SK-N-SH (cell line): ENCODE measurements around the gene MAP4K4. TPM values are rescaled to one million over a fixed set of nuclear protein-coding genes. Genes with fewer than 3 reads are reported as not detected.

Source experiments
- CTCF ChIA-PET: fragments of 300-600, 350-600 bp; formaldehyde crosslinking; extraction: SDS; loops from one replicate; lab custom pipeline; 2021; lab: Yijun Ruan, JAX
- POLR2A ChIA-PET: fragments of 350-600 bp; sonication (Branson Sonifier 250); formaldehyde crosslinking; extraction: SDS; loops from one replicate; lab custom pipeline; 2020; ENCODE audit warnings: antibody characterized with exemption, inconsistent platforms; lab: Yijun Ruan, JAX
- DNase-seq: peaks from one replicate; pipeline ENCODE4 v3.0.0; 2012
- H2AFZ ChIP-seq: fragments of 200-600 bp; sonication (generic); 2 replicates; pipeline ENCODE4 v1.8.1; 2016; ENCODE audit warnings: antibody characterized with exemption, mild to moderate bottlenecking, low read depth
- H3F3A ChIP-seq: fragments of 200-600 bp; sonication (generic); replicated peaks from 2 replicates; pipeline ENCODE3; 2016; ENCODE audit warnings: antibody characterized with exemption, mild to moderate bottlenecking; ENCODE audit not compliant: insufficient read depth
- H3K27ac ChIP-seq, 2 experiments: fragments of 200-500 bp in 1 of 2; fragments of 200-600 bp in 1 of 2; sonication (Bioruptor generic) in 1 of 2; sonication (generic), shearing (Covaris generic) in 1 of 2; 2 replicates each; pipeline versions ENCODE4 v1.5.1 to v1.6.1; 2014 to 2016; ENCODE audit warnings: low read depth in 2 of 2, inconsistent platforms in 1 of 2, low read length in 1 of 2, mild to moderate bottlenecking in 1 of 2, mixed read lengths in 1 of 2
- H3K27me3 ChIP-seq: fragments of 200-600 bp; sonication (generic), shearing (Covaris generic); 2 replicates; pipeline ENCODE4 v1.6.1; 2016; ENCODE audit warnings: mixed run types; ENCODE audit not compliant: insufficient read depth
- H3K36me3 ChIP-seq, 2 experiments: fragments of 200-500 bp in 1 of 2; fragments of 200-600 bp in 1 of 2; sonication (Bioruptor generic) in 1 of 2; sonication (generic) in 1 of 2; replicated peaks in 1 of 2; 2 replicates each; pipeline versions ENCODE3 to v1.5.1; 2014 to 2016; ENCODE audit warnings: low read length in 1 of 2, mild to moderate bottlenecking in 1 of 2; ENCODE audit not compliant: insufficient read depth in 2 of 2, control insufficient read depth in 1 of 2
- H3K4me1 ChIP-seq, 2 experiments: fragments of 200-500 bp in 1 of 2; fragments of 200-600 bp in 1 of 2; sonication (Bioruptor generic) in 1 of 2; sonication (generic), shearing (Covaris generic) in 1 of 2; 2 replicates each; pipeline versions ENCODE4 v1.5.1 to v1.6.1; 2014 to 2016; ENCODE audit warnings: low read depth in 1 of 2, low read length in 1 of 2, mixed run types in 1 of 2; ENCODE audit not compliant: insufficient read depth in 2 of 2, control insufficient read depth in 1 of 2
- H3K4me2 ChIP-seq: fragments of 200-600 bp; sonication (generic), shearing (Covaris generic); 2 replicates; pipeline ENCODE4 v1.6.1; 2017; ENCODE audit warnings: mixed run types
- H3K4me3 ChIP-seq, 2 experiments: fragments of 200-500 bp in 1 of 2; fragments of 200-600 bp in 1 of 2; sonication (Bioruptor generic) in 1 of 2; sonication (generic), shearing (Covaris generic) in 1 of 2; 2 replicates each; pipeline versions ENCODE4 v1.5.1 to v1.8.1; 2014 to 2016; ENCODE audit warnings: low read depth in 2 of 2, inconsistent platforms in 1 of 2, low read length in 1 of 2, mild to moderate bottlenecking in 1 of 2, mixed read lengths in 1 of 2, moderate library complexity in 1 of 2
- H3K79me2 ChIP-seq: fragments of 200-600 bp; sonication (generic); 2 replicates; pipeline ENCODE4 v1.8.1; 2017; ENCODE audit warnings: mild to moderate bottlenecking; ENCODE audit not compliant: insufficient read depth
- H3K9ac ChIP-seq: fragments of 200-600 bp; sonication (generic); 2 replicates; pipeline ENCODE4 v1.6.1; 2017; ENCODE audit warnings: mixed run types
- H3K9me2 ChIP-seq: fragments of 200-600 bp; sonication (generic); 2 replicates; pipeline ENCODE4 v1.6.1; 2017; ENCODE audit warnings: mixed run types
- H3K9me3 ChIP-seq: fragments of 200-600 bp; sonication (generic); 2 replicates; pipeline ENCODE4 v1.6.1; 2017; ENCODE audit warnings: mixed run types, mild to moderate bottlenecking, moderate library complexity
- H4K20me1 ChIP-seq: fragments of 200-600 bp; sonication (generic); 2 replicates; pipeline ENCODE4 v1.6.1; 2017; ENCODE audit warnings: mild to moderate bottlenecking, mixed run types; ENCODE audit not compliant: insufficient read depth
- CHD2 ChIP-seq: fragments of 150-350 bp; IDR thresholded peaks from 2 replicates; pipeline ENCODE4 v1.6.1; 2018; ENCODE audit warnings: low read length; ENCODE audit not compliant: partially characterized antibody
- ELF1 ChIP-seq: IDR thresholded peaks from 2 replicates; pipeline ENCODE4 v1.4.0; 2012
- EP300 ChIP-seq, 2 experiments: IDR thresholded peaks; 2 replicates each; pipeline versions ENCODE4 v1.4.0 to v1.6.1; 2012; ENCODE audit warnings: borderline replicate concordance in 1 of 2, low read depth in 1 of 2, low read length in 1 of 2
- EZH2phosphoT487 ChIP-seq: fragments of 200-600 bp; sonication (generic); IDR thresholded peaks from 2 replicates; pipeline ENCODE4 v1.6.1; 2017; ENCODE audit warnings: low read depth, mixed run types, mild to moderate bottlenecking, antibody characterized with exemption, moderate library complexity, borderline replicate concordance
- FOSL2 ChIP-seq: IDR thresholded peaks from 2 replicates; pipeline ENCODE4 v1.4.0; 2012; ENCODE audit warnings: low read depth, mild to moderate bottlenecking, moderate library complexity, borderline replicate concordance
- FOXM1 ChIP-seq: IDR thresholded peaks from 2 replicates; pipeline ENCODE4 v1.4.0; 2012; ENCODE audit warnings: low read depth, mild to moderate bottlenecking
- GATA2 ChIP-seq: sonication (generic); formaldehyde crosslinking; IDR thresholded peaks from 2 replicates; pipeline ENCODE4 v1.5.0; 2020; ENCODE audit warnings: mild to moderate bottlenecking, missing genetic modification reagents
- MEF2A ChIP-seq: IDR thresholded peaks from 2 replicates; pipeline ENCODE4 v1.4.0; 2012; ENCODE audit warnings: low read depth, borderline replicate concordance
- NFIC ChIP-seq: IDR thresholded peaks from 2 replicates; pipeline ENCODE4 v1.4.0; 2012; ENCODE audit warnings: borderline replicate concordance
- NRF1 ChIP-seq: IDR thresholded peaks from 2 replicates; pipeline ENCODE4 v1.6.1; 2012; ENCODE audit warnings: low read depth, mild to moderate bottlenecking, low read length
- POLR2AphosphoS5 ChIP-seq: IDR thresholded peaks from 2 replicates; pipeline ENCODE4 v1.6.1; 2012; ENCODE audit warnings: low read depth, low read length
- RAD21 ChIP-seq: IDR thresholded peaks from 2 replicates; pipeline ENCODE4 v1.6.1; 2012; ENCODE audit warnings: mild to moderate bottlenecking, low read length
- RFX5 ChIP-seq: IDR thresholded peaks from 2 replicates; pipeline ENCODE4 v1.6.1; 2012; ENCODE audit warnings: mild to moderate bottlenecking, improper control_type of control experiment, low read length
- SMC3 ChIP-seq: IDR thresholded peaks from 2 replicates; pipeline ENCODE4 v1.6.1; 2012; ENCODE audit warnings: low read depth, low read length, improper control_type of control experiment
- TAF1 ChIP-seq: IDR thresholded peaks from 2 replicates; pipeline ENCODE4 v1.6.1; 2012; ENCODE audit warnings: low read depth, mild to moderate bottlenecking, low read length, moderate library complexity, borderline replicate concordance
- YY1 ChIP-seq: IDR thresholded peaks from 2 replicates; pipeline ENCODE4 v1.4.0; 2012; ENCODE audit warnings: low read depth, mild to moderate bottlenecking
- WGBS: methylation state at CpG from one replicate; pipeline ENCODE4 v1.1.6; 2017; ENCODE audit warnings: low lambda C conversion rate; 5-methylcytosine and 5-hydroxymethylcytosine counted together
- polyA plus RNA-seq, 3 experiments: library from polyadenylated mRNA; depleted of rRNA; stranded (reverse); fragments of >200 nt; gene quantifications; 2 replicates each; pipeline ENCODE4 v1.2.3, GENCODE V29; 2012
- TF ChIP-seq, protein P1 (sequence below): fragments of 150-350 bp; IDR thresholded peaks from 2 replicates; pipeline ENCODE4 v1.6.1; 2017; ENCODE audit warnings: antibody characterized with exemption, low read length, low read depth, borderline replicate concordance
- TF ChIP-seq, protein P2 (sequence below): IDR thresholded peaks from 2 replicates; pipeline ENCODE4 v1.4.0; 2012; ENCODE audit warnings: low read depth, borderline replicate concordance
- TF ChIP-seq, protein P3 (sequence below): IDR thresholded peaks from 2 replicates; pipeline ENCODE4 v1.4.0; 2012; ENCODE audit warnings: low read depth, borderline replicate concordance
- TF ChIP-seq, protein P4 (sequence below): fragments of 150-350 bp; IDR thresholded peaks from 2 replicates; pipeline ENCODE4 v1.6.1; 2016; ENCODE audit warnings: mild to moderate bottlenecking, low read depth, low read length

The MAP4K4 gene
- polyA plus RNA-seq, 1 of the 3 experiments (the other 2 are of a cell fraction): 72.9 TPM

DNA sequence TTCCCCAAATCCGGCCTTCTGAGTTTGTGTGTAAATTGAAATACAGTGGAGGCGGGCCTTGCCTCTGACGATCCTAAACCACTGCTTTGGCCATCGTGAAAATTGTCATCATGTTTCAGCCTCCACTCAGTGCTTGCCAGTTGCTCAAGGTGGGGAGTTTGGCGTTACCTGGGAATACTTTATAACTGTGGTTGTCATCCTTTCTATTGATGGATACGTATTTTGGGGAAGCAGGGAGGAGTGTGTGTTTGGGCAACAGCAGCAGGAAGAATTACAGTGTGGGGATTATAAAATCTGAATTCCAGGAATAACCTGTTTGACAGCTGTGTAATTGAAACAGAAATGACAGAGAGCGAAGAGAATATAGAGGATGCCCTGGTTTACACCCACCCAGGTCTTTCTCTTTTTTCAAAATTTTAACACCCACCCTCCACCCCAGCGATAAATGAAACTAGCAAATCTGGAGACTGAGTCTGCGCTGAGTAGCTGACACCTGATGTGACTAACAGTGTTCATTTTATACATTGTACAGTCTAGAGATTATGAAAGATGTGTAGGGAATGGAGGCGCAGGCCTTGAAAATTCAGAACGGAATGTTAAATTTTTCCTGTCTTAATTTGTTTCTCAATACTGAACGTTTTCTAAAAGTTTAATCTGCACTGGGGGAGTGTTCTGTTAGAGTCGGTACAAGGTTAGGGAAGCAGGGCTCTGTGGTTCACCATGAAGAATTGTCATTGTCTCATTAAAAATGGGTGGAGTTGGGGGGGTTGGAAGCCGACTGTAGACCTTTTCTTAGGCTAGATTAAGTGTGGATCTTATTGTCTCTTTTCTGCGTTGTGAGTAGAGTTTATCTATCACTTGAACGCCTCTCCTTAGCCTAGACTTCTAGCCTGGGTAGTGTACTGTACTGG, 1.6 kb downstream of the MAP4K4 start:
- 6% methylated on average over 16 of the region's 16 CpGs for WGBS

More for the DNA sequence above, 1.6 kb downstream of the MAP4K4 start:
- CTCF ChIA-PET: interaction anchor here (0.7 to 3.3 kb wide), 7 partner anchors 25 to 280 kb away, joined by 3 to 23 read pairs (median 5); no protein-coding TSS in a partner anchor
- TF ChIP-seq ELF1 (no peak), RAD21 (no peak), RFX5 (no peak), CHD2 (no peak), FOSL2 (no peak), MEF2A (no peak), POLR2AphosphoS5 (no peak), EP300 (IDR thresholded peaks at IDR 0.05; ENCODE audit: borderline replicate concordance in 1 of 2, low read depth in 1 of 2, low read length in 1 of 2) (no peak), NRF1 (no peak), SMC3 (no peak), EZH2phosphoT487 (no peak), FOXM1 (no peak), TAF1 (no peak), NFIC (no peak), GATA2 (CRISPR knock-in tag) (no peak), YY1 (no peak)
- TF ChIP-seq, protein P1, sequence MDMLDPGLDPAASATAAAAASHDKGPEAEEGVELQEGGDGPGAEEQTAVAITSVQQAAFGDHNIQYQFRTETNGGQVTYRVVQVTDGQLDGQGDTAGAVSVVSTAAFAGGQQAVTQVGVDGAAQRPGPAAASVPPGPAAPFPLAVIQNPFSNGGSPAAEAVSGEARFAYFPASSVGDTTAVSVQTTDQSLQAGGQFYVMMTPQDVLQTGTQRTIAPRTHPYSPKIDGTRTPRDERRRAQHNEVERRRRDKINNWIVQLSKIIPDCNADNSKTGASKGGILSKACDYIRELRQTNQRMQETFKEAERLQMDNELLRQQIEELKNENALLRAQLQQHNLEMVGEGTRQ: no peak
- TF ChIP-seq, protein P2, sequence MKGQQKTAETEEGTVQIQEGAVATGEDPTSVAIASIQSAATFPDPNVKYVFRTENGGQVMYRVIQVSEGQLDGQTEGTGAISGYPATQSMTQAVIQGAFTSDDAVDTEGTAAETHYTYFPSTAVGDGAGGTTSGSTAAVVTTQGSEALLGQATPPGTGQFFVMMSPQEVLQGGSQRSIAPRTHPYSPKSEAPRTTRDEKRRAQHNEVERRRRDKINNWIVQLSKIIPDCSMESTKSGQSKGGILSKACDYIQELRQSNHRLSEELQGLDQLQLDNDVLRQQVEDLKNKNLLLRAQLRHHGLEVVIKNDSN: no peak
- TF ChIP-seq, protein P3, sequence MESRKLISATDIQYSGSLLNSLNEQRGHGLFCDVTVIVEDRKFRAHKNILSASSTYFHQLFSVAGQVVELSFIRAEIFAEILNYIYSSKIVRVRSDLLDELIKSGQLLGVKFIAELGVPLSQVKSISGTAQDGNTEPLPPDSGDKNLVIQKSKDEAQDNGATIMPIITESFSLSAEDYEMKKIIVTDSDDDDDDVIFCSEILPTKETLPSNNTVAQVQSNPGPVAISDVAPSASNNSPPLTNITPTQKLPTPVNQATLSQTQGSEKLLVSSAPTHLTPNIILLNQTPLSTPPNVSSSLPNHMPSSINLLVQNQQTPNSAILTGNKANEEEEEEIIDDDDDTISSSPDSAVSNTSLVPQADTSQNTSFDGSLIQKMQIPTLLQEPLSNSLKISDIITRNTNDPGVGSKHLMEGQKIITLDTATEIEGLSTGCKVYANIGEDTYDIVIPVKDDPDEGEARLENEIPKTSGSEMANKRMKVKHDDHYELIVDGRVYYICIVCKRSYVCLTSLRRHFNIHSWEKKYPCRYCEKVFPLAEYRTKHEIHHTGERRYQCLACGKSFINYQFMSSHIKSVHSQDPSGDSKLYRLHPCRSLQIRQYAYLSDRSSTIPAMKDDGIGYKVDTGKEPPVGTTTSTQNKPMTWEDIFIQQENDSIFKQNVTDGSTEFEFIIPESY: no peak
- TF ChIP-seq, protein P4, sequence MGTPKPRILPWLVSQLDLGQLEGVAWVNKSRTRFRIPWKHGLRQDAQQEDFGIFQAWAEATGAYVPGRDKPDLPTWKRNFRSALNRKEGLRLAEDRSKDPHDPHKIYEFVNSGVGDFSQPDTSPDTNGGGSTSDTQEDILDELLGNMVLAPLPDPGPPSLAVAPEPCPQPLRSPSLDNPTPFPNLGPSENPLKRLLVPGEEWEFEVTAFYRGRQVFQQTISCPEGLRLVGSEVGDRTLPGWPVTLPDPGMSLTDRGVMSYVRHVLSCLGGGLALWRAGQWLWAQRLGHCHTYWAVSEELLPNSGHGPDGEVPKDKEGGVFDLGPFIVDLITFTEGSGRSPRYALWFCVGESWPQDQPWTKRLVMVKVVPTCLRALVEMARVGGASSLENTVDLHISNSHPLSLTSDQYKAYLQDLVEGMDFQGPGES: no peak
- peaks cover 15 to 17% of the 10 kb centered on the region in 2 experiments for H3K4me1 ChIP-seq
- peak overlapping the region; percentile 90 for H3K9ac ChIP-seq
- H3K79me2 ChIP-seq: peaks cover 60% of the 10 kb centered on the region
- H3F3A ChIP-seq: peaks cover 13% of the 10 kb centered on the region
- no peaks in the 10 kb centered on the region for H3K9me3 ChIP-seq
- peak; percentile 36 for DNase-seq
- no peaks in the 10 kb centered on the region for H3K9me2 ChIP-seq
- peaks cover 47% of the 10 kb centered on the region for H4K20me1 ChIP-seq
- H3K4me3 ChIP-seq: peak overlapping the region; percentile 81 to 89
- H3K27me3 ChIP-seq: no peaks in the 10 kb centered on the region
- peak overlapping the region; percentile 85 for H3K4me2 ChIP-seq
- peaks cover 3 to 11% of the 10 kb centered on the region in 2 experiments for H3K36me3 ChIP-seq
- no peak overlapping the region for H2AFZ ChIP-seq
- H3K27ac ChIP-seq: peak overlapping the region; percentile 65 to 86
- POLR2A ChIA-PET: interaction anchor here (0.5 to 0.7 kb wide), 2 partner anchors 11 to 178 kb away, joined by 3 read pairs; no protein-coding TSS in a partner anchor
